Left cardiac atrium (tissue), 4 donors: Measurements from ENCODE around the gene C9orf78. TPM values are rescaled to one million over a fixed set of nuclear protein-coding genes. Genes with fewer than 3 reads are reported as not detected.
"Not testable (repeated sequence)": the region's sequence is repeated elsewhere in the genome, so short reads cannot be mapped to it uniquely, and the experiment has no call there.

Experiments
- ATAC-seq, 2 donors: fragments of 200-7000 bp; cut with Tn5 transposase; one replicate each; pipeline ENCODE4 v1.9.1; 2020; ENCODE audit warnings: mild to moderate bottlenecking in 2 of 2, moderate library complexity in 2 of 2
- DNase-seq: peaks from one replicate; pipeline ENCODE4 v3.0.0-alpha.2; 2020
- intact Hi-C, 2 donors: fragments of 100-400 bp; cut with DNase I; formaldehyde crosslinking; loops; one replicate each; pipeline versions ENCODE4 v1.14.1 to v1.15.1; 2022 to 2023
- total RNA-seq, 2 donors: library from RNA; stranded (reverse); fragmentation: NEBNext Ultra II Directional; extraction: Animal tissue kit (Norgen Biotek cat#: 25700); gene quantifications; one replicate each; pipeline ENCODE4 v1.2.1, GENCODE V29; 2021
- donor health status: DM: no; HTN: yes; CAD: no.
- donor health status: DM: no; HTN: yes; CAD: no; lungs with severe emphysema.
- donor health status: DM: yes; HTN: yes; CAD: no.
- donor health status: Dilated cardiomyopathy.

The C9orf78 gene
- total RNA-seq, 2 donors from 2014 or later = 26.0 to 33.2 TPM

DNA sequence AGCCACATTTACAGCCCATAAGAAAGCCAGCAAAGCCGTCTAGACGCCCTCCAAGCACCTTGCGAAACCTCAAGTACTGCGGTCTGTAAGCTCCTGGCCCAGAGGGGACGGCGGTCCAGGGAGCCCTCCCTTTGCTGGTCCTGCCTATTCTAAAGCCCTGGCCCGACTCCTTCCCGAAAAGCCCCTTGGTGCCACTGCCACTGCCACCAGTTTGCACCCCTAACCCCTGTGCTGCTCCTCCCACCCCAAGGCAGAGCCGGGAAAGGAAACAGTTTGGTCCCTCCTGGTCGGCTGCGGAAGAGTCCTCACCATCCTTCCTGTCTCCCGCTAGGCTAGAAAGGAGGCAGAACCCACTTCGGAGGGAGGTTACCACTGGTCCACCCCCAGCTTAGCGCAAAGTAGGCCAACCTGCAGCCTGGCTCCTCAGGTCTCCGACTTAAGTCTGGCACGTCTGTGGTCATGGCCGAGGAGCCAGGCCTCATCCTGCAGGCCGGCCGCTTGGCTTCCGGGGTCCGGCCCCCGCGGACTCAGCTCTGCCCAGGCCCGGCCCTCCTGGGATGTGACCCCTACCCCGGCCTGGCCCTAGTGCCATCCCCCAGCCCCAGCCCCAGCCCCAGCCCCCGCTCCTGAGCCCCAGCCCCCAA is 12.1 kb downstream of the C9orf78 start:
- no peak for DNase-seq
- peak; percentile 13 to 44 for ATAC-seq
- intact Hi-C loops = no loop called here

DNA sequence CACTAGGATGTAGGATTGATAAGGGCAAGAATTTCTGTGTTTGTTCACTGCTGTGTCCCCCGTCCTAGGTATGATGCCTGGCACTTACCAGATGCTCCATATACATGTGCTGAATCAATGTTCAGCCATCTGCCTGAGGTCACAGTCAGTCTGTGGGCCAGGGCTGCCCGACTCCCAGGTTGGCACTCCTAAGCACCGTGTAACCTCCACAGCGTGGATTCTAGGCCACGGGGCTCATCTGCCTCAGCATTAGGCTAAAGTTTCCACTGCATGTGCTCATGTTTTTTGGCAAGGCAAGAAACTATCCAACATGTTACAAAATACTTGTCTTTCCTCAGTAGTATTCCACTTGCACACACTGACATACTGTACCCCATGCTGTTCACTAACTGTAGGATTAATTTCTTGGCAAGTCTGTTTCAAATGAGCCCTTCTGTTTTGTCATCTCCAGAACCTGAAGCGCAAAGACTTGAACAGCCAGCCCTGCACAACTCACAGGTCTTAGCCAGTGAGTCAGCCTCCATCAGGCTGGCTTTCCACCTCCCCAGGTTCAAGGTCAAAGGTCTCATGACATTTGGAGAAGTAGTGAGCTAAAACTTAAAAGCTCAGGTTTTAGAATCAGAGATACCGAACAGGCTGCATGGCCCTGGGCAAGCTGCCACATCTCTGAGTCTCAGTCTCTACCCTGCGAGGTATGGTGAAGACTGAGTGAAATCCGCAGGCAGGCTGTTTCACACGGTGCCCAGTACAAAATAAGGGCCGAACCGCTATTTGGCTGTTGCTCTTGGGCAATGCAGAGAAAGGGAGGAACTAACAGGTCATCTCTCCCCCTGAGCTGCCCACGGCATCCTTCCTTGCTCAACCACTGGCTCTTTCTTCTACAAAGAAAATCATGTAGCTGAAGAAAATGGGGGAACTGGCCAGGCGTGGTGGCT is 18.3 kb downstream of the C9orf78 start:
- DNase-seq = no peak
- intact Hi-C loops = no loop called here
- no peak for ATAC-seq

DNA sequence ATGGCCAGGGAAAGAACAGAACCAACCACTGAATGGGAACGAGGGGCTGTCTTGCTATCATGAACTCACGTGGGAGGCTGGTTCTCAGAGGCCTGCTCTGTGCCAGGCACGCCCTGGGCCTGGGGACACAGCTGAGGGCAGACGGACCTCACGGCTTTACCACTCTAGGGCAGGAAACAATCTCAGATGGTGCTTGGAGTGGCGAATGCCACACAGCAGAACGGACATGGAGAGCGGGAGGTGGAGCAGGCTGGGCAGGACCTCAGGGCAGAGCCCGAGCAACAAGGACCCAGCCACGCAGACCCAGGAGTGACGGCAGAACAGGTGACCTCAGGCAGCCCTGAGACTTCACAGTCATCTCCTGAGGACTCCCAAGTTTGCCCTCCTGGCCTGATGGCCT is 19.8 kb downstream of the C9orf78 start:
- DNase-seq (no peak), ATAC-seq (no peak)
- intact Hi-C loops = no loop called here

DNA sequence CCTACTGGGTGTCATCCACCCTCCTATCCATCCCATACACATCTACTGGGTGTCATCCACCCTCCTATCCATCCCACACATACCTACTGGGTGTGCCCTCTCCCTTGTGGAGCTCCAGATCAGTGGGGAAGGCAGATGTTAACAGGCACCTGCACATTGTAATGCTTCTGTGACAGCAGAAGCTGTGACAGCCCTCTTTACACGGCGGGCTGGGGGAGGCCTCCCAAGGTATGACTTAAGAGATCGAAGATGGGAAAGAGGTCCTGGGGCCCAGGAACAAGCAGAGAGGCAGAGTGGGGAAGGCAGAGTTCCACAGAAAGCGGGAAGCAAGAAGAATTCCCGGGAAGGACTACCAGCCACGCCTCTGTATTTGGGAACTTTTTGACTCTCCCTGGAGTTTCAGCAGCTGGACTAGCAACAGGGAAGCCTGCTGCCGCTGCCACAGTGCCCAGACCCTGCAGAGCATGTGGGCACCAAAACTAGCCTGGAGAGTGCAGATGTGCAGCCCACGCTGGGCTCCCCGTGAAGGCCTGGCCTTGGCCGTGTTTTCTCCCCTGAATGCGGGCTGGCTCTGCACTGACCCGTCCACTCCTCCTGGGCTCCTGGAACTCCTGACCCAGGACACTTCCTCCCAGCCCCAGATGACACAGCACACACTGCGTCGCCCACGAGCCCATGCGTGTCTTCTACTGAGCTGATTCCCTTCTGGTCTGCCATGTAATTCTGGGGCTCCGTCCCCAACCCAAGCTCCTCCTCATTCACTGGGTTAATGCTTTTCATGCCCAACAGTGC is 20.4 kb downstream of the C9orf78 start:
- ATAC-seq = no peak
- intact Hi-C loops = no loop called here

DNA sequence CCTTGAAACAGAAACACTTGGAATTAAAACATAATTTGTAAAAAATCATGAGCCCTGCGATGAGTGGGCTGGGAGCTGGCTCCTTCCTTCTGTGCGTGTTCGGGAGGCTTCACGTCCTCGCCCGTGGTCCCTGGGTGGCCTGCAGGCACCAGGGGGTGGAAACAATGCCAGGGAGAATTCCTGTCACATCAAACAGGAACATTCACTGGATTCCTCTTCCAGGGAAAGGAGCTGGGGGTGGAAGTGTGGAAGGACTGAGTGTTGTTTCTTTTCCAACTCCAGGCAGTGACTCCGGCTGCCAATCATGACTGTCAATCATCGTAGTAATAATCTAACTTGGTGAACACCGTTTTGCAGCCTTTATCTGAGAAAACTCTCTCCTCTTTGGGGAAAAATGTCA is 21.4 kb downstream of the C9orf78 start:
- ATAC-seq (no peak), DNase-seq (no peak)
- intact Hi-C loops = no loop called here

More for the DNA sequence above, 20.4 kb downstream of the C9orf78 start:
- DNase-seq = no peak

DNA sequence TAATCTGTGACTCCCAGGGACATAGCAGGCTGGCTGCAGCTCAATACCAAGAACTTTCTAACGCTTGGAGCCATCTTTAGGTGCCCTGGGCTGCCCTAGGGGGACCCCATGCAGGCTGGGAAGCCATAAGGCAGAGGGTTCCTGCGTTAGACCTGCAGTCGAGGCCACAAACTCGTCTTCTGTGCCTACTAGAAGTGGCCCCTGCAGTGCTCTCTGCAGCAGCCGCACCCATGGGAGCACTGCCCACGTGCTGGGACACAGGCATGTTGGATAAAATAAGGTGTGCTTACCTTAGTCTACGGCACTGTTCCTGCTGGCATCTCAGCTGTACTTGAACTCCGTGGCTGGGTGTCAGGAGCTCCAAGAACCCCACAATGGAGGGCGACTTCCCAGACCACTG is 22.7 kb downstream of the C9orf78 start:
- ATAC-seq = no peak
- DNase-seq = no peak
- intact Hi-C loops = no loop called here

DNA sequence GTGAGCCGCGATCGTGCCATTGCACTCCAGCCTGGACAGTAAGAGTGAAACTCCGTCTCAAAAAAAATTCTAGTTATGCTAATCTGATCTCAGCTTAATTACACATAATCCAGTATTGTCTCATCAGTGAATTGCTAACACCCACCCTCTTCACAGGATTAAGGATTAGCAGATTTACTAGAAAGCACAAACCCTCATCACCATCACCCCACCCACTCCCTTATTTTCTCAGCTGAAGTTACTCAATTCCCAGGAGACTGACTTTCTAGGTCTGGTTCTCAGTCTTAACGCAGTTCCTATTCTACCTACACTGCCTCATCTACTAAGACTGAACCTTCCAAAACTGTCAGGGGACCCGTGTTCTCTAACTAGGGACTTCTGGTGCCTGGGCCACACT is 23.1 kb downstream of the C9orf78 start:
- DNase-seq = no peak
- intact Hi-C loops = no loop called here
- ATAC-seq = no peak

DNA sequence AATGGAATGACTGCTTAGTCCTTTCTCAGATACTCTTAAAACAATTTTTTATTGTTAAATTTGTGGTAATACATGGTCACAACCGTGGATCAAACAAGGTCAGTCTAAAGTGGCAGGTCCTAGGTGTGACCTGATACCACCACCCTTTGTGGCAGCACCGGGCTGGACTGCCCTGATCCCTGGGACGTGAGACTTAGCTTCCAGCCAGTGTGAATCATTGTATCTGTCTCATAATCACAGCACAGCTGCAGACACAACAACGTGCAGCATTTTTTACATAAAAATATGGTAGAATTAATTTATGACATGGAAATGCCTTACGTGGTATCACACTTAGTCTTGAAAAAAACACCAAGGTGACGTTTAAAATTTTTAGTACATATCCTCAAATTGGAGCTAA is 24.3 kb downstream of the C9orf78 start:
- DNase-seq = no peak
- no peak for ATAC-seq
- intact Hi-C loops = no loop called here

DNA sequence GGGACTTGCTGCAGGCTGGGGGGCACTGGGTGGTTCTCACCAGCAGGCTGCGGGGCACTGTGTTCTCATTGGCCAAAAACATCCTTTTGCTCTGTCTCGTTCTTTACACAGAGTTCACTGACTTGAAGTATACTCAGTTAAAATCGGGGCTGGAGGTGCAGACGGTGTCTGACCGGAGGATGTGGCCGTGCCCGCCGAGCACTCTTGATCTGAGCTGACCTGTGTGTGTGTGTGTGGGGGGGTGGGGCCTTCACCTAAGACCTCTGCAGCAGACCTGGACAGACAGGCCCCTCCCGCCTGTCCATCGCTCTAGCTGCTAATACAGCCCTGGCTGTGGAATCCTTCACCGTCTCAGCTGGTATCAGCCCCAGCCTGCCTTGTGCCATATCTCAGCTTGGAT is 25.0 kb downstream of the C9orf78 start:
- intact Hi-C loops = no loop called here
- no peak for ATAC-seq
- DNase-seq = no peak

DNA sequence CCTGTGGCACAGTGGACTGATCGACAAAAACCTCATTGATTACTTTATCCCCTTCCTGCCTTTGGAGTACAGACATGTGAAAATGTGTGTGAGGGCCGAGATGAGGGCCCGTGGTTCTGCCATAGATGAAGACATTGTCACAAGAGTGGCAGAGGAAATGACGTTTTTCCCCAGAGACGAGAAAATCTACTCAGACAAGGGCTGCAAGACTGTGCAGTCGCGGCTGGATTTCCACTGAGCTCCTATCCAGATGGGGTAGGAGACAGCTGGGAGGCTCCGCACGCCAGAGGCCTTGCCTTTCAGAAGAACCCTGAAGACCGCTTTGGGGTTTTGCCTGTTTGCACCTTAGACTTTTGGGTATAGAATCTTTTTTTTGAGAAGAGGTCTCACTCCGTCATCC is 25.7 kb downstream of the C9orf78 start:
- no peak for DNase-seq
- no peak for ATAC-seq
- intact Hi-C loops = no loop called here

DNA sequence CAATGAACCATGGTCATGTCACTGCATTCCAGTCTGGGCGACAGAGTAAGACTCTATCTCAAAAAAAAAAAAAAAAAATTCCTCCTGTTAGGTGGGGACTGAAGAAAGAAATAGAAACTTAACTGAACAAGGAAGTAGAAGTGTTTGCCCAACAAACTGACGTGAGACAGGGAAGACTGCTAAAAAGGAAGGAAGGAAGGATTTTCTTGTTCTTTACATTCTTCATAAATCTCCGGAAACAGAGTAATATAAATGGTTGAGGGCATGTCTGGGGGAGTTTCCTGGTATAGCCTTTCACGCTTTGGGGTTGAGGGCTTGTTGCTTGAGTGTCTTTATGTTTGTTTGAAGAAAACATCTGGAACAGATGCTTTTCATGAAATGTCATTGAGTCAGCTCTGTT is 29.0 kb downstream of the C9orf78 start:
- ATAC-seq (no peak), DNase-seq (no peak)
- intact Hi-C loops = no loop called here

DNA sequence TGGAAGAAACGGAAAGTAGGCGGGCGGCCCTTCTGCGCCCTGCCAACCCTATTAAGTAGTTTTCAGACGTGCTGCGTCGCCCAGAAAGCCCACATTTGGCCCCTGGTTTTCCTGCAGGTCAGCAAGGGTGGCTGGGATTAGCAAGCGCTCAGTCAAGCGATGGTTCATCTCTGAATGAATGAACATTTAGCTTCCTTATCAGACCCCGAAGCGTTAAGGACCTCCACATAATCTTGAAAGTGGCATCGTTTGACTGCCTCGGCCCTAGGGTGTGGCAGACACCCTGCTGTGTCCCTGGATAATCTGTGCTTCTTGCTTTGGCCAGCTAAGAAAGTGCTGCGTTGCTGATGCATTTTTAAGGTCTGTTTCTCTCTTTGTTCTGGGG is 31.4 kb downstream of the C9orf78 start:
- intact Hi-C loops = no loop called here
- ATAC-seq (no peak), DNase-seq (no peak)

DNA sequence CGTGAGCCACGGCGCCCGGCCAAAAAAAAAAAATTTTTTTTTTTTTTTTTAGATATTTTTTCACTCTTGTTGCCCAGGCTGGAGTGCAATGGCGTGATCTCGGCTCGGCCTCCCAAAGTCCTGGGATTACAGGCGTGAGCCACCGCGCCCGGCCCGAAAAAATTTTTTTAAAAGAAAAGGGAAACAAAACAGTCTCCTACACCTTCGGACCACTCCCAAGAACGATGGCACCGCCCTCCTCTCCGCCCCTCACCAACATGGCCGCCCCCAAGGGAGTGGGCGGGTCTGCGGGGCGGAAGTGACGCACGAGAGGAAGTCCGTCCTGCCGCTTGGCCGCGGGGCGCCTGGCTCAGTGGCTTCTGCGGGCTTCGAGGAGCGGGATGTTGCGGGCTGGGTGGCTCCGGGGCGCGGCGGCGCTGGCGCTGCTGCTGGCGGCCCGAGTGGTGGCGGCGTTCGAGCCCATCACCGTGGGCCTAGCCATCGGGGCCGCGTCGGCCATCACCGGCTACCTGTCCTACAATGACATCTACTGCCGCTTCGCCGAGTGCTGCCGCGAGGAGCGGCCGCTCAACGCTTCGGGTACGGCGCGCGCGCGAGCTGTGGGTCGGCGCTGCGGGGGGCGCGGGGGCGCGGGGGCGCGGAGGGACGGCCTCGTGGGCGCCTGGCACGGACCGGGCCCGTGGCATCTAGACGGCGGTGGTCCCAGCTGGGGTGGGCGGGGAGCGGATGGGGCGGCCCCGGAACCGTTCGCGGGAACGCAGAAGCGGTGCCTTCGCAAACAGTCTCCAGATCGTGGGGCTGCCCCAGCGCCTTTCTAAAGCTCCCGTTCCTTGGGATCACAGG is 32.0 kb downstream of the C9orf78 start, which contains the start of gene TOR1B:
Gene TOR1B, plus strand, starts transcription at position 352 of the 843 bp plus-strand sequence. Its CDS starts 29 bp downstream, at position 381.
- intact Hi-C loops = no loop called here
- DNase-seq (peak; percentile 95), ATAC-seq (peak; percentile 99 to 100)

DNA sequence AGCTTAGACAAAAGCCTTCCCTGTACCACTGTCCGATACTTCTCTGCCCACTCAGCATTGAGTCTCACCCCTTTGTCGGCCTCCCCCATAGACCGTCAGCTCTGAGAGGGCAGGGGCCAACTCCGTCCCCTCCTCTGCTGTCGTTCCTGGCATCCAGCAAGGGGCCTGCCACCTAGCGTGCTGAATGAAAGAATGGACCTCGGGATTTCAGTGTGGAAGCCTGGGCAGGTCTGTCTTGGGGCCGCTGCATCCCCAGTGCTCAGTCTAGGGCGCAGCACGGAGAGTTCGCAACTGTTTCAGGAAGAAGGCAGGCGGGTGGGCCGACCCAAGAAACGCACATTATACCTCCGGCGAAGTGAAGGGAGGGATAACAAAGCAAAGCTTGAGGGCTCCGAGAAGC is 33.6 kb downstream of the C9orf78 start:
- no peak for DNase-seq
- no peak for ATAC-seq
- intact Hi-C loops = no loop called here

DNA sequence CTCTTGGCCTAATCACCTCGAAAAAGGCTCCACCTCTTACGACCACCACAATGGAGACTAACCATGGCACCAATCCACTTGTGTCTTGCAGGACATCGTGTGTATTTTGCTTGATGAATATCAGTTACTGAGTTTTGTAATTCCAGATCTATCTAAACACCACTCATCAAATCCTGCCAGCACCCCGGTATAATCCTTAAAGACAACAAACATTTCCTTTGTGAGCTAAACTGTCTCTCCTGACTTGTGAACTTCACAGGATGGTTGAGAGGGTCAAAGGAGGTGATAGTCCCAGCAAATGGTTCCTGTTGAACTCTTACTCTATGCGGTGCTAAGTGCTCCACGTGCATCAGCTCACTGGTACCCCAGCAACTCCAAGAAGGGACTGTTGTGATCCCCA is 36.1 kb downstream of the C9orf78 start:
- intact Hi-C loops = no loop called here
- DNase-seq (no peak), ATAC-seq (no peak)

DNA sequence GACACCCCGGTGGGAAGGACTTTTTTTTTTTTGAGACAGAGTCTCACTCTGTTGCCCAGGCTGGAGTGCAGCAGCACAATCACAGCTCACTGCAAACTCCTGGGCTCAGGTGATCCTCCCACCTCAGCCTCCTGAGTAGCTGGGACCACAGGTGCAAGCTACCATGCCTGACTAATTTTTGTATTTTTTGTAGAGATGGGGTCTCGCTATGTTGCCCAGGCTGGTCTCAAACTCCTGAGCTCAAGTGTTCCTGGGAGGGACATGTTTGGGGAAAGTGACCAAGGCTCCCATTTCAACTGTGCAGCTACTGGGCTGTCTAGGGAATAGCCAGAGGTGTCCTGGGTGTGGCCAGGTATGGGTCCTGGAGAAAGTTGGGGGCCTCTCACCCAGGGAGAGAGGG is 39.0 kb downstream of the C9orf78 start:
- ATAC-seq, DNase-seq, intact Hi-C loops: not testable (repeated sequence)

DNA sequence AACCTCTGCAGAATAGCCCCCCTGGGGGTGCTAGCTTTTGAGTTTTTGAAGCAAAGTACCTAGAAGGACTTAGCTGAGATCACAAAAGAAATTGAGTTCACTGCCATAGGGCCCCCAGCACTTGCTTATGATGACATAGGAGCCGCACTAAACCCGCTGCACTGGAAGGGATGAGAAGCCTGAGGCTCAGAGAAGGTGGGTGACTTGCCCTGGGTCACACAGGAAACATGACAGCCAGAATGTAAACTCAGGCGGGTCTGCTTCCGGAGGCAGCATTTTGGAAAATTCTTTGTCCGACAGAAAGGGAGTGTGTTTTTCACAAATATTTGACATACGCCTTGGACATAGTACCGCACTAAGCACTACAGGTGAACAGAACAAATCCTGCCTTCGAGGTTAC is 40.5 kb downstream of the C9orf78 start:
- intact Hi-C loops = no loop called here
- DNase-seq (no peak), ATAC-seq (no peak)

DNA sequence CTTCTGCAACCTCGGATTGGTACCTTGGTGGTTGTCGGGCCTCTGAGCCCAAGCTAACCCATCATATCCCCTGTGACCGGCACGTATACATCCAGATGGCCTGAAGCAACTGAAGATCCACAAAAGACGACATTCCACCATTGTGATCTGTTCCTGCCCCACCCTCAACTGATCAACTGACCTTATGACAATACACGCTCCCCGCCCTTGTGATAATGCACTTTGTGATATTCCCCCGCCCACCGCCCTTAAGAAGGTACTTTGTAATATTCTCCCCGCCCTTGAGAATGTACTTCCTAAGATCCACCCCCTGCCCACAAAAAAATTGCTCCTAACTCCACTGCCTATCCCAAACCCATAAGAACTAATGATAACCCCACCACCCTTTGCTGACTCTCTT is 48.6 kb downstream of the C9orf78 start:
- ATAC-seq (no peak), DNase-seq (no peak)
- intact Hi-C loops = loop anchor here in 1 of 2 donors (5.0 to 10.0 kb wide), 2 partner anchors 49 to 142 kb away; partner anchors contain the start of gene ASB6

DNA sequence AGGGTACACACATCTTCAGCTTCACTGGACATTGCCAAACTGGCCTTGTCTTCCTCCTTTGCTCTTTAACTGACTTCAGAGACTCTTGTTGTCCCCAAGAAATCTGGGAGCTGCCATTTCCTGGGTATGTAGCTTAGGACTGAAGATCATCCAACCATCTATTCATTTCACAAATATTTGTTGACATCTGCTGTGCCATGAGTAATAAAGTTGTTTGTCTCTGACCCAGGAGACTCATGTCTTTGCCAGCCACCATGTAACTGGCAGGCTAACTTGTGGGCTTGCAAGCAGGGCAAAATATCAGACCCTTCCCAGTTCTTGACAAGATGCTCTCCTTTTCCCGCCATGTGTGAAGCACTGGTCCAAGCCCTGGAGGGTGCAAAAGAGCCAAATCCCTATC is 49.2 kb downstream of the C9orf78 start:
- ATAC-seq = no peak
- intact Hi-C loops = loop anchor here in 1 of 2 donors (5.0 to 10.0 kb wide), 2 partner anchors 49 to 141 kb away; partner anchors contain the start of gene ASB6
- DNase-seq = no peak
